AG04450 (cell line): Measurements from ENCODE around the gene PCDHGB7. TPM values are rescaled to one million over a fixed set of nuclear protein-coding genes. Genes with fewer than 3 reads are reported as not detected.
"Not testable (repeated sequence)": the region's sequence is repeated elsewhere in the genome, so short reads cannot be mapped to it uniquely, and the experiment has no call there.

ENCODE experiments used
- CTCF ChIA-PET: fragments of 300-600, 350-600 bp; formaldehyde crosslinking; extraction: SDS; loops from one replicate; lab custom pipeline; 2022; ENCODE audit warnings: antibody characterized with exemption, inconsistent platforms; lab: Charles Lee
- POLR2A ChIA-PET: fragments of 350-600 bp; formaldehyde crosslinking; extraction: SDS; loops from one replicate; lab custom pipeline; 2021; ENCODE audit warnings: antibody characterized with exemption, inconsistent platforms; lab: Yijun Ruan, JAX
- DNase-seq: peaks from one replicate; pipeline ENCODE4 v3.0.0-alpha.2; 2011; ENCODE audit warnings: low read depth, low spot score
- H3K27ac ChIP-seq: one replicate; pipeline ENCODE4 v1.5.1; 2012; ENCODE audit warnings: low read depth, low read length, control low read depth
- H3K27me3 ChIP-seq: one replicate; pipeline ENCODE4 v1.6.0; 2012; ENCODE audit warnings: low read length; ENCODE audit not compliant: control insufficient read depth, insufficient read depth
- H3K4me3 ChIP-seq: 2 replicates; pipeline ENCODE4 v1.5.1; 2011; ENCODE audit warnings: mild to moderate bottlenecking, low read depth, low read length, control low read depth
- H3K9me3 ChIP-seq: 2 replicates; pipeline ENCODE4 v1.5.1; 2012; ENCODE audit warnings: low read length; ENCODE audit not compliant: control insufficient read depth, insufficient read depth
- polyA plus RNA-seq: library from polyadenylated mRNA; depleted of rRNA; stranded (reverse); fragments of >200 nt; gene quantifications from 2 replicates; pipeline ENCODE4 v1.2.3, GENCODE V29; 2011
- TF ChIP-seq, protein P1 (sequence below): IDR thresholded peaks from 2 replicates; pipeline ENCODE4 v1.5.1; 2011; ENCODE audit warnings: low read depth, low read length, control low read depth, inconsistent platforms

Gene PCDHGB7
- polyA plus RNA-seq, 1 experiment, result 17.0 TPM

DNA sequence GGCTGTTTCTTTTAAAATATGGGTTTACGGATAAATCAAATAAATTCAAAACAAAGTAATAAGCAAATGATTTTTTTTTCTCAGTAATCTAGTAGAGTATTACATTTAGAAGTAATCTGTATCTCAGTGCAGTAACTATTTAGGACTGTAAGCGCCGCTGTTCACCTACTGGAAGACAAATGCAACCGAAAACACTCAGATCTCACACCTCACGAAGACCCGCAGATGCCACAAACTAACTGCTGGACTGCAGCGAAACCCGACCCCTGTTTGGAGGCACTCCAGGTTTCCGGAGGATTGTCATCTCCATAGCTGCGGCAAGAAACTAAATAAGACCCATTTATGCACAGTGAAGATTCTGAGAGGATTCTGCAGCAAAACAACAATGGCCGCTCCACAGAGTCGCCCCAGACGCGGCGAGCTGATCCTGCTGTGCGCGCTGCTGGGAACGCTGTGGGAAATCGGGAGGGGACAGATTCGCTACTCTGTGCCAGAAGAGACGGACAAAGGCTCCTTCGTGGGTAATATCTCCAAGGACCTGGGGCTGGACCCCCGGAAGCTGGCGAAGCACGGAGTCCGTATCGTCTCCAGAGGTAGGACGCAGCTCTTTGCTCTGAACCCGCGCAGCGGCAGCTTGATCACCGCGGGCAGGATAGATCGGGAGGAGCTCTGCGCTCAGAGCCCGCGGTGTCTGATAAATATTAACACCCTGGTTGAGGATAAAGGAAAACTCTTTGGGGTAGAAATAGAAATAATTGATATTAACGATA, 24.9 kb upstream of the PCDHGB7 start, which contains the start of gene PCDHGA8:
TSS of gene PCDHGA8 (plus strand) at position 205 of the 770 bp plus-strand sequence. CDS start at position 386, 181 bp downstream.
- DNase-seq, result no peak

DNA sequence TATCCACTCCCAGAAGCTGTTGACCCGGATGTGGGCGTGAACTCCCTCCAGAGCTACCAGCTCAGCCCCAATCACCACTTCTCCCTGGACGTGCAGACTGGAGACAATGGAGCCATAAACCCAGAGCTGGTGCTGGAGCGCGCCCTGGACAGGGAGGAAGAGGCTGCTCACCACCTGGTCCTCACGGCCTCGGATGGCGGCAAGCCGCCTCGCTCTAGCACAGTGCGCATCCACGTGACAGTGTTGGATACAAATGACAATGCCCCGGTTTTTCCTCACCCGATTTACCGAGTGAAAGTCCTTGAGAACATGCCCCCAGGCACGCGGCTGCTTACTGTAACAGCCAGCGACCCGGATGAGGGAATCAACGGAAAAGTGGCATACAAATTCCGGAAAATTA, 24.2 kb upstream of the PCDHGB7 start:
- no peak for DNase-seq

More for the DNA sequence above, 24.9 kb upstream of the PCDHGB7 start, which contains the start of gene PCDHGA8:
- peaks cover 57% of the 10 kb centered on the region for H3K9me3 ChIP-seq
- CTCF ChIA-PET, result interaction anchor here (0.7 to 3.9 kb wide), 4 partner anchors 10 to 172 kb away, joined by 3 to 31 read pairs (median 14); partner anchors contain the start of gene PCDHGA7
- POLR2A ChIA-PET, result no interaction called here
- TF ChIP-seq, protein P1, sequence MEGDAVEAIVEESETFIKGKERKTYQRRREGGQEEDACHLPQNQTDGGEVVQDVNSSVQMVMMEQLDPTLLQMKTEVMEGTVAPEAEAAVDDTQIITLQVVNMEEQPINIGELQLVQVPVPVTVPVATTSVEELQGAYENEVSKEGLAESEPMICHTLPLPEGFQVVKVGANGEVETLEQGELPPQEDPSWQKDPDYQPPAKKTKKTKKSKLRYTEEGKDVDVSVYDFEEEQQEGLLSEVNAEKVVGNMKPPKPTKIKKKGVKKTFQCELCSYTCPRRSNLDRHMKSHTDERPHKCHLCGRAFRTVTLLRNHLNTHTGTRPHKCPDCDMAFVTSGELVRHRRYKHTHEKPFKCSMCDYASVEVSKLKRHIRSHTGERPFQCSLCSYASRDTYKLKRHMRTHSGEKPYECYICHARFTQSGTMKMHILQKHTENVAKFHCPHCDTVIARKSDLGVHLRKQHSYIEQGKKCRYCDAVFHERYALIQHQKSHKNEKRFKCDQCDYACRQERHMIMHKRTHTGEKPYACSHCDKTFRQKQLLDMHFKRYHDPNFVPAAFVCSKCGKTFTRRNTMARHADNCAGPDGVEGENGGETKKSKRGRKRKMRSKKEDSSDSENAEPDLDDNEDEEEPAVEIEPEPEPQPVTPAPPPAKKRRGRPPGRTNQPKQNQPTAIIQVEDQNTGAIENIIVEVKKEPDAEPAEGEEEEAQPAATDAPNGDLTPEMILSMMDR, result peak; percentile 23; the same call in 1 of the 2 replicates
- no peaks in the 10 kb centered on the region for H3K27me3 ChIP-seq
- 0 out of 2 replicates have a peak within 1 kb of the TSS, but pooled peaks have one; percentile 17 for H3K4me3 ChIP-seq
- H3K27ac ChIP-seq, result no peak within 1 kb of the TSS

DNA sequence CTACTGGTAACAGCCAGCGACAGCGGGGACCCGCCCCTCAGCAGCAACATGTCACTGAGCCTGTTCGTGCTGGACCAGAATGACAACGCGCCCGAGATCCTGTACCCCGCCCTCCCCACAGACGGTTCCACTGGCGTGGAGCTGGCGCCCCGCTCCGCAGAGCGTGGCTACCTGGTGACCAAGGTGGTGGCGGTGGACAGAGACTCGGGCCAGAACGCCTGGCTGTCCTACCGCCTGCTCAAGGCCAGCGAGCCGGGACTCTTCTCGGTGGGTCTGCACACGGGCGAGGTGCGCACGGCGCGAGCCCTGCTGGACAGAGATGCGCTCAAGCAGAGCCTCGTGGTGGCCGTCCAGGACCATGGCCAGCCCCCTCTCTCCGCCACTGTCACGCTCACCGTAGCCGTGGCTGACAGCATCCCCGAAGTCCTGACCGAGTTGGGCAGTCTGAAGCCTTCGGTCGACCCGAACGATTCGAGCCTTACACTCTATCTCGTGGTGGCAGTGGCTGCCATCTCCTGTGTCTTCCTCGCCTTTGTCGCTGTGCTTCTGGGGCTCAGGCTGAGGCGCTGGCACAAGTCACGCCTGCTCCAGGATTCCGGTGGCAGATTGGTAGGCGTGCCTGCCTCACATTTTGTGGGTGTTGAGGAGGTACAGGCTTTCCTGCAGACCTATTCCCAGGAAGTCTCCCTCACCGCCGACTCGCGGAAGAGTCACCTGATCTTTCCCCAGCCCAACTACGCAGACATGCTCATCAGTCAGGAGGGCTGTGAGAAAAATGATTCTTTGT, 22.9 kb upstream of the PCDHGB7 start:
- DNase-seq, POLR2A ChIA-PET, H3K27me3 ChIP-seq, H3K27ac ChIP-seq, H3K4me3 ChIP-seq: not testable (repeated sequence)
- CTCF ChIA-PET, result interaction anchor here (1.0 to 4.3 kb wide), 4 partner anchors 18 to 171 kb away, joined by 3 to 40 read pairs (median 6); partner anchors contain the start of genes PCDHB14 and PCDHGA10
- H3K9me3 ChIP-seq, result peaks cover 56% of the 10 kb centered on the region

More for the DNA sequence above, 24.2 kb upstream of the PCDHGB7 start:
- TF ChIP-seq, protein P1, result no peak
- H3K9me3 ChIP-seq, result peaks cover 58% of the 10 kb centered on the region
- no peaks in the 10 kb centered on the region for H3K27me3 ChIP-seq
- POLR2A ChIA-PET, result no interaction called here
- CTCF ChIA-PET, result interaction anchor here (3.4 to 3.9 kb wide), 2 partner anchors 165 to 171 kb away, joined by 25 to 31 read pairs; no protein-coding TSS in a partner anchor
- no peak overlapping the region for H3K27ac ChIP-seq
- no peak overlapping the region for H3K4me3 ChIP-seq

DNA sequence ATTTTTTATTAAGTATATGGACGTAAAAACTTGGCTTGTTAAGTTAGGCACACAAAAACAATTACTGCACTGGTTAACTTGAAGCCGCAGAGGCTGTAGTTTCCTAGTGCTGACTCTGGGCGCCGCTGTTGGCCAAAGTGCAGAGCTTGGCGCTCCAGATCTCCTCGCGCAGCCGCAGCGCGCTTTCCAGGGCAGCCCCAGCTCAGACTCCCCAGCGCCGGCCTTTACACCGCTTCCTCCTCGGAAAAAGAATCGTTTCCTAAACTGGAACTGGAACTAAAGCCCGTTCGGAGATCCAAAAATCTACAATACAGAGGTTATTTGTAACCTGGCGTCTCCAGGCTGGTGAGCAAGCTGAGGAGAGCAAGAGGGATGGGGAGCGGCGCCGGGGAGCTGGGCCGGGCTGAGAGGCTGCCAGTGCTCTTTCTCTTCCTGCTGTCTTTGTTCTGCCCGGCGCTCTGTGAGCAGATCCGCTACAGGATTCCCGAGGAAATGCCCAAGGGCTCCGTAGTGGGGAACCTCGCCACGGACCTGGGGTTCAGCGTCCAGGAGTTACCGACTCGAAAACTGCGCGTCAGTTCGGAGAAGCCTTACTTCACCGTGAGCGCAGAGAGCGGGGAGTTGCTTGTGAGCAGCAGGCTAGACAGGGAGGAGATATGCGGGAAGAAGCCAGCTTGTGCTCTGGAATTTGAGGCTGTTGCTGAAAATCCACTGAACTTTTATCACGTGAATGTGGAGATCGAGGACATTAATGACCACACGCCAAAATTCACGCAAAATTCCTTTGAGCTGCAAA, 19.5 kb upstream of the PCDHGB7 start, which contains the start of gene PCDHGB5:
TSS of gene PCDHGB5 (plus strand) at position 192 of the 796 bp plus-strand sequence. CDS start at position 373, 181 bp downstream.
- H3K4me3 ChIP-seq, result peak within 1 kb of the TSS; percentile 41
- H3K27ac ChIP-seq, H3K27me3 ChIP-seq, POLR2A ChIA-PET, DNase-seq: not testable (repeated sequence)
- peaks cover 61% of the 10 kb centered on the region for H3K9me3 ChIP-seq
- TF ChIP-seq, protein P1, result peak; percentile 50
- CTCF ChIA-PET, result interaction anchor here (1.0 to 4.3 kb wide), 9 partner anchors 20 to 168 kb away, joined by 3 to 40 read pairs (median 4); partner anchors contain the start of genes PCDHGA1, PCDHGA12, PCDHGA2 and PCDHGB3
